ENCODE measurements around the gene BCHE.

GRCh38 chr3:165830746-165831145 is 6.5 kb downstream of the BCHE start:
- TF ChIP-seq CTCF (IDR thresholded peaks at IDR 0.05 in 4 of 5, conservative IDR thresholded peaks at IDR 0.05 in 1 of 5) (no peak), POLR2A (IDR thresholded peaks at IDR 0.05) (no peak)
